Epithelial cell of esophagus (primary cell): Measurements from ENCODE around the gene PSMB5.

ENCODE experiments used
- DNase-seq: peaks from one replicate; pipeline ENCODE4 v3.0.0; 2010; ENCODE audit warnings: low read depth
- H3K4me3 ChIP-seq: 2 replicates; pipeline ENCODE4 v1.5.1; 2011; ENCODE audit warnings: mild to moderate bottlenecking, low read length, control low read depth
- CTCF ChIP-seq: IDR thresholded peaks from 2 replicates; pipeline ENCODE4 v1.5.1; 2011; ENCODE audit warnings: low read depth, mild to moderate bottlenecking, low read length, control low read depth, inconsistent platforms; ENCODE audit not compliant: insufficient read depth; ENCODE audit errors: missing control alignments

PSMB5 gene

GRCh38 chr14:22986508-22987054 lies 48.1 kb downstream of the PSMB5 start:
- H3K4me3 ChIP-seq: no peak overlapping the region
- TF ChIP-seq CTCF: peak; percentile 95
- DNase-seq: peak; percentile 92

- no peak for DNase-seq
- no peak overlapping the region for H3K4me3 ChIP-seq
- TF ChIP-seq CTCF: no peak
Observed at GRCh38 chr14:22985894-22986507, 48.7 kb downstream of the PSMB5 start.

GRCh38 chr14:22984959-22985658 lies 49.6 kb downstream of the PSMB5 start:
- no peak overlapping the region for H3K4me3 ChIP-seq
- no peak for DNase-seq
- no peak for TF ChIP-seq CTCF

GRCh38 chr14:22982477-22983245 lies 52.0 kb downstream of the PSMB5 start, which contains the start of gene AJUBA:
Gene AJUBA, minus strand, starts transcription at chr14:22982551. Its CDS starts 285 bp downstream, at chr14:22982266.
- peak within 1 kb of the TSS; percentile 64 for H3K4me3 ChIP-seq
- peak; percentile 95 for DNase-seq
- no peak for TF ChIP-seq CTCF

GRCh38 chr14:22981876-22982476 lies 52.7 kb downstream of the PSMB5 start:
- peak; percentile 20 for DNase-seq
- H3K4me3 ChIP-seq: peak overlapping the region; percentile 64
- no peak for TF ChIP-seq CTCF

- DNase-seq: no peak
- H3K4me3 ChIP-seq: peak overlapping the region; percentile 64
Observed at GRCh38 chr14:22981090-22981875, 53.4 kb downstream of the PSMB5 start.

More at GRCh38 chr14:22981090-22981875, 53.4 kb downstream of the PSMB5 start:
- TF ChIP-seq CTCF: no peak
